Testis (tissue), 3 donors: ENCODE data around the gene RNF19B. TPM values are rescaled to one million over a fixed set of nuclear protein-coding genes. Genes with fewer than 3 reads are reported as not detected.

Experiments used
- DNase-seq: peaks from one replicate; pipeline ENCODE4 v3.0.0-alpha.2; 2019
- H3K27ac ChIP-seq, 2 donors: fragments of 200-600 bp; sonication (generic); one replicate each; pipeline ENCODE4 v1.5.1; 2019
- H3K27me3 ChIP-seq: fragments of 200-600 bp; sonication (generic); one replicate; pipeline ENCODE4 v1.5.1; 2019
- H3K36me3 ChIP-seq: fragments of 200-600 bp; sonication (generic); one replicate; pipeline ENCODE4 v1.5.1; 2017; ENCODE audit warnings: low read depth; ENCODE audit errors: missing control alignments
- H3K4me1 ChIP-seq: fragments of 200-600 bp; sonication (generic); one replicate; pipeline ENCODE4 v1.5.1; 2019
- H3K4me3 ChIP-seq, 2 donors: fragments of 200-600 bp; sonication (generic); one replicate each; pipeline ENCODE4 v1.5.1; 2017 to 2019
- H3K9me3 ChIP-seq: fragments of 200-600 bp; sonication (generic); one replicate; pipeline ENCODE4 v1.5.1; 2017
- CTCF ChIP-seq, 3 experiments: fragments of 450-650 bp in 2 of 3; fragments of 200-600 bp in 1 of 3; sonication (generic) in 1 of 3; IDR thresholded peaks; one replicate each; pipeline ENCODE4 v1.5.1; 2016 to 2019; ENCODE audit warnings: antibody characterized with exemption in 3 of 3, mild to moderate bottlenecking in 2 of 3, moderate library complexity in 1 of 3
- POLR2A ChIP-seq: fragments of 450-650 bp; IDR thresholded peaks from one replicate; pipeline ENCODE4 v1.6.1; 2017; ENCODE audit warnings: antibody characterized with exemption, mild to moderate bottlenecking, moderate library complexity
- WGBS, 2 donors: methylation state at CpG; one replicate each; pipeline ENCODE4 v1.1.5; 2018; 5-methylcytosine and 5-hydroxymethylcytosine counted together
- intact Hi-C: fragments of 100-400 bp; cut with DNase I; formaldehyde crosslinking; loops from one replicate; pipeline ENCODE4 v1.15.1; 2023; ENCODE audit warnings: low total_unique reads
- polyA plus RNA-seq: library from polyadenylated mRNA; stranded (reverse); fragments of 350-450 nt; fragmentation: Illumina TruSeq; extraction: RNeasy Lipid Tissue Mini Kit (QIAGEN cat#74804); gene quantifications from one replicate; pipeline ENCODE4 v1.2.3, GENCODE V29; 2014; ENCODE audit warnings: low read depth, low replicate concordance; ENCODE audit not compliant: insufficient read depth
- total RNA-seq, 2 donors: library from RNA; depleted of rRNA; stranded (reverse); fragments of >200 nt; gene quantifications; one replicate each; pipeline ENCODE4 v1.2.3, GENCODE V29; 2016

The RNF19B gene
- total and polyA plus RNA-seq, 3 donors from 2014 or later: 140 to 225 (median 141) TPM

GRCh38 chr1:32957017-32957416, 7.6 kb downstream of the RNF19B start:
- H3K27me3 ChIP-seq: no peaks in the 10 kb centered on the region
- peaks cover 18% of the 10 kb centered on the region for H3K4me1 ChIP-seq
- H3K27ac ChIP-seq: no peak overlapping the region
- intact Hi-C loops: no loop called here
- DNase-seq: no peak
- TF ChIP-seq CTCF (IDR thresholded peaks at IDR 0.05) (no peak), POLR2A (no peak)
- 72 to 85% methylated on average over 3 of the region's 3 CpGs for WGBS, 2 donors
- no peak overlapping the region for H3K4me3 ChIP-seq
- H3K36me3 ChIP-seq: no peaks in the 10 kb centered on the region
- no peaks in the 10 kb centered on the region for H3K9me3 ChIP-seq

GRCh38 chr1:32954168-32954567, 10.4 kb downstream of the RNF19B start:
- no peaks in the 10 kb centered on the region for H3K36me3 ChIP-seq
- H3K27ac ChIP-seq: no peak overlapping the region
- H3K9me3 ChIP-seq: no peaks in the 10 kb centered on the region
- H3K4me1 ChIP-seq: peaks cover 3% of the 10 kb centered on the region
- no peaks in the 10 kb centered on the region for H3K27me3 ChIP-seq
- TF ChIP-seq CTCF (IDR thresholded peaks at IDR 0.05) (no peak), POLR2A (no peak)
- intact Hi-C loops: no loop called here
- WGBS, 2 donors: 90 to 98% methylated on average over 6 of the region's 6 CpGs
- no peak for DNase-seq
- H3K4me3 ChIP-seq: no peak overlapping the region

DNA sequence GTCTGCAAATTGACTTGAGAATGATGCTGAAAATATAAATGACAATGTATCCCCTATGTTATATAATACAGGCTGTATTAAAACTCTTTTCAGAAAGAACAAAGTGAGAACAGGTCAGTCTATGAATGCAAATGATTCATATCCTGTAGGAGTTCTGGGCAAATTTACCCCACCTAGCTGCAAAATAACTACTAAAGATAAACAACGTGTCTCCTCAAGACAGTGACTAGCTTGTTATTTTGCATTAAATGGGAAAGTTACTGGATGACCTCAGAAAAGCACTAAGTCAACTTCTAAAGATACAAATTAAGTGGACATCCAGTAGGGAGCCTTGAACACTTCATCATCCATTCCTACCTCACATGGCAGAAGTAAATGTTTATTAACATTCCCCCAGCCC, 11.1 kb downstream of the RNF19B start:
- H3K27me3 ChIP-seq: no peaks in the 10 kb centered on the region
- peaks cover 3% of the 10 kb centered on the region for H3K4me1 ChIP-seq
- no peak for DNase-seq
- H3K36me3 ChIP-seq: no peaks in the 10 kb centered on the region
- intact Hi-C loops: no loop called here
- H3K27ac ChIP-seq: no peak overlapping the region
- no peak for TF ChIP-seq POLR2A
- no peaks in the 10 kb centered on the region for H3K9me3 ChIP-seq
- WGBS, 2 donors: 29 to 50% methylated on average over 1 of the region's 1 CpG
- no peak overlapping the region for H3K4me3 ChIP-seq

DNA sequence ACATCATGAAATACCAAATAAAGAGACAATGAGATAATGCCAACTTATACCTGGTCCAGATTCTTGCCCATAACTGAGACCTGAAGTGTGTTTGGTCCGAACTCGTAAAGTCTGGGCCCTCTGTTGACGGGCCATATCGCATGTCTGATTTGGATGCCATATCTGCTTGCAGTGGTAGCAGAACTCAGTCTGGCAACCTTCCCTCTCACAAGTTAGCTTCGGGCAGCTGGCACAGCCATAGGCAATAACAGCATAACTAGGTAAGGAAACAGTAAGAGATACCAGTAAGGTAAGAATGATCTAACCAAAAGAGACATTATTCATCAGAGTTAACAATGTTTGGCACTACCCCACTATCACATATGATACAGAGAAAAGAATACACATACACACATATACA, 15.1 kb downstream of the RNF19B start:
- no peak for DNase-seq
- Histone ChIP-seq H3K4me1 (no peaks in the 10 kb centered on the region), H3K27ac (no peak overlapping the region), H3K27me3 (no peaks in the 10 kb centered on the region), H3K9me3 (no peaks in the 10 kb centered on the region), H3K4me3 (no peak overlapping the region), H3K36me3 (no peaks in the 10 kb centered on the region)
- TF ChIP-seq POLR2A (no peak), CTCF (IDR thresholded peaks at IDR 0.05) (no peak)
- WGBS, 2 donors: 83 to 84% methylated on average over 5 of the region's 5 CpGs
- intact Hi-C loops: no loop called here

GRCh38 chr1:32948905-32949304, 15.7 kb downstream of the RNF19B start:
- WGBS, 2 donors: 48 to 52% methylated on average over 1 of the region's 1 CpG
- Histone ChIP-seq H3K4me1 (no peaks in the 10 kb centered on the region), H3K9me3 (no peaks in the 10 kb centered on the region), H3K27me3 (no peaks in the 10 kb centered on the region), H3K4me3 (no peak overlapping the region), H3K36me3 (no peaks in the 10 kb centered on the region), H3K27ac (no peak overlapping the region)
- no peak for DNase-seq
- intact Hi-C loops: no loop called here
- no peak for TF ChIP-seq POLR2A
- no peak for TF ChIP-seq CTCF (IDR thresholded peaks at IDR 0.05)
